Spleen (tissue), 7 donors: ENCODE results near the gene CCDC81.

ENCODE experiments used
- POLR2A ChIP-seq, 3 donors: fragments of 450-650 bp; IDR thresholded peaks; one replicate each; pipeline ENCODE4 v1.5.1; 2017; ENCODE audit warnings: antibody characterized with exemption in 3 of 3, mild to moderate bottlenecking in 1 of 3
- TF ChIP-seq, protein P1 (sequence below), 11 experiments: fragments of 200-600 bp in 7 of 11; fragments of 450-650 bp in 4 of 11; sonication (generic) in 4 of 11; IDR thresholded peaks in 8 of 11; conservative IDR thresholded peaks in 3 of 11; 1 replicate in 7 of 11; 2 replicates in 4 of 11; pipeline versions ENCODE4 v1.4.0 to v1.8.0; 2016 to 2021; ENCODE audit warnings: antibody characterized with exemption in 11 of 11, inconsistent platforms in 4 of 11, mild to moderate bottlenecking in 1 of 11
- donor health status: DM: no; HTN: no; CAD: no; lungs with moderate emphysema.
- donor health status: DM: no; HTN: no; CAD: no.
- donor health status: DM: no; HTN: no; CAD: no.

GRCh38 chr11:86438685-86439084, 64.0 kb downstream of the CCDC81 start:
- no peak for TF ChIP-seq POLR2A (IDR thresholded peaks at IDR 0.05)
- TF ChIP-seq, protein P1, sequence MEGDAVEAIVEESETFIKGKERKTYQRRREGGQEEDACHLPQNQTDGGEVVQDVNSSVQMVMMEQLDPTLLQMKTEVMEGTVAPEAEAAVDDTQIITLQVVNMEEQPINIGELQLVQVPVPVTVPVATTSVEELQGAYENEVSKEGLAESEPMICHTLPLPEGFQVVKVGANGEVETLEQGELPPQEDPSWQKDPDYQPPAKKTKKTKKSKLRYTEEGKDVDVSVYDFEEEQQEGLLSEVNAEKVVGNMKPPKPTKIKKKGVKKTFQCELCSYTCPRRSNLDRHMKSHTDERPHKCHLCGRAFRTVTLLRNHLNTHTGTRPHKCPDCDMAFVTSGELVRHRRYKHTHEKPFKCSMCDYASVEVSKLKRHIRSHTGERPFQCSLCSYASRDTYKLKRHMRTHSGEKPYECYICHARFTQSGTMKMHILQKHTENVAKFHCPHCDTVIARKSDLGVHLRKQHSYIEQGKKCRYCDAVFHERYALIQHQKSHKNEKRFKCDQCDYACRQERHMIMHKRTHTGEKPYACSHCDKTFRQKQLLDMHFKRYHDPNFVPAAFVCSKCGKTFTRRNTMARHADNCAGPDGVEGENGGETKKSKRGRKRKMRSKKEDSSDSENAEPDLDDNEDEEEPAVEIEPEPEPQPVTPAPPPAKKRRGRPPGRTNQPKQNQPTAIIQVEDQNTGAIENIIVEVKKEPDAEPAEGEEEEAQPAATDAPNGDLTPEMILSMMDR (IDR thresholded peaks at IDR 0.05 in 8 of 11, conservative IDR thresholded peaks at IDR 0.05 in 3 of 11), result no peak
